Raji (cell line): Measurements from ENCODE around the gene NEB.

ENCODE experiments used
- POLR2A ChIP-seq: IDR thresholded peaks from 2 replicates; pipeline ENCODE4 v1.6.1; 2011; ENCODE audit warnings: low read depth, low read length, control low read depth; ENCODE audit not compliant: insufficient read depth

NEB gene

DNA sequence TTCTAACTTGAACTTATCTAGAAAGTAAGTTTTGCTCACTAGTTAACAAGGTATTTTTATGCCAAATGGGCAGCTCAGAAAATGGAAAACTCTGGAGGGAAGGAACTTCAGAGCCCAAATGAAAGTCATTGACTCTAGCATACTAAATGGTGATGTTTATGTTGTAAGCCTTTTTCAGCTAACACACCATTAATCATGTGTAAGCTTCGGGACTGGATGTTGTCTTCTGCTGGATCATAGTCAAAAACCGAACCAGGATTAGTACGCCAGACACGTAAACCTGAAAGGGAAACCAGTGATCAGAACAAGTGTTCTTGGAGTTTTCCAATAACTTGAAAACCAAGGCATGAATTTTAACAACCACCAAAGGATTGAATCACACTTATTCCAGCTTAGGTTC lies 242.8 kb downstream of the NEB start:
- TF ChIP-seq POLR2A, result no peak

DNA sequence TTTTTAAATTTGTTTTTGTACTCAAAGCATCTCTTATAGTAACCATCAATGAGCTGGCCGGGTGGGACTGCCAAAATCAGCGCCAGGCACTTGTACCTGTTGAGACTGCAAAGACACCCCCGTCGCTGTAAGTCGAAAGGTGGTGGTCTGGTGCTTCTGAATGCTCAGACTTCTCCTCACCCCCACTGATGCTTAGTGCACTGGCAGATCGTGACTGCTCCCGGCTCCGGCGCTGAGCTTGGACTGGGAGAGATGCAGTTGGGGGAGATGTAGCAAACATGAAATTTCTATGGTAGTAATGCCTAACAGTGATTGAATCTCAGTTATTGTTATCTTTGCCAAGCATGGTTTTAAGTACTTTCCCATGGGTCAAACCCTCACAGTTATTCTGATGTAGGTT lies 244.0 kb downstream of the NEB start:
- no peak for TF ChIP-seq POLR2A

DNA sequence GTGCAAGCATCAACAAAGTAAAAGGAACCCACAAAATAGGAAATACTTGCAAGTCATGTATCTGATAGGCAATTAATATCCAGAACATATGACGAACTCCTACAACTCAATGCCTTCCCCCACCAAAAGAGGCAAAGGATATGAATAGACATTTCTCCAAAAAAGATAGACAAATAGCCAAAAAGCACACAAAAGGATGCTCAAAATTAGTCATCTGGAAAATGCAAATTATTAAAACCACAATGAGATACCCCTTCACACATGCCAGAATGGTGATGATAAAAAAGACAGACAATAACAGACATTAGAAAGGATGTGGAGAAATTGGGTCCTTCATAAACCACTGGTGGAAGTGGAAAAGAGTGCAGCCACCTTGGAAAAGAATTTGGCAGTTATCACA lies 248.2 kb downstream of the NEB start:
- no peak for TF ChIP-seq POLR2A

DNA sequence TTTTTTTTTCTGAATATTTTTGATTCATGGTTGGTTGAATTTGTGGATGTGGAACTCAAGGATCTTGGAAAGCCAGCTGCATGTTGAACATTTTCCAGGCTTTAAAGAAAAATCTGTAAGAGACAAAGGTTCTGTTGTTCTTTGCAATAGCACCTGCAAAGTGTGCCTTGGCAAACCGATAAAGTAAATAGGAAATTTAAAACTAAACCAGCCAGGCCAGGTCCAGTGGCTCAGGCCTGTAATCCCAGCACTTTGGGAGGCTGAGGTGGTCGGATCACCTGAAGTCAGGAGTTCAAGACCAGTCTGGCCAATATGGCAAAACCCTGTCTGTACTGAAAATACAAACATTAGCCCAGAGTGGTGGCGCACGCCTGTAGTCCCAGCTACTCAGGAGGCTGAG lies 250.2 kb downstream of the NEB start:
- no peak for TF ChIP-seq POLR2A

DNA sequence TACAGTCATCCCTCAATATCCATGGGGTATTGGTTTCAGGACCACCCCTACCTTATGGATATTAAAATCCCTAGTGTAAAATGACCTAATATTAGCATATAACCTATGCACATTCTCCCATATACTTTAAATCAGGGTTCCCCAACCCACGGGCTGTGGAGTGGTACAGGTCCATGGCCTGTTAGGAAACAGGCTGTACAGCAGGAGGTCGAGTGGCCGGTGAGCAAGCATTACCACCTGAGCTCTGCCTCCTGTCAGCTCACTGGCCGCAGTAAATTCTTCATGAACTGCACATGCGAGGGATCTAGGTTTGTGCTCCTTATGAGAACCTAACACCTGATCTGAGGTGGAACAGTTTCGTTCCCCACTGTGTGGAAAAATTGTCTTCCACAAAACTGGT lies 250.7 kb downstream of the NEB start:
- TF ChIP-seq POLR2A, result no peak

DNA sequence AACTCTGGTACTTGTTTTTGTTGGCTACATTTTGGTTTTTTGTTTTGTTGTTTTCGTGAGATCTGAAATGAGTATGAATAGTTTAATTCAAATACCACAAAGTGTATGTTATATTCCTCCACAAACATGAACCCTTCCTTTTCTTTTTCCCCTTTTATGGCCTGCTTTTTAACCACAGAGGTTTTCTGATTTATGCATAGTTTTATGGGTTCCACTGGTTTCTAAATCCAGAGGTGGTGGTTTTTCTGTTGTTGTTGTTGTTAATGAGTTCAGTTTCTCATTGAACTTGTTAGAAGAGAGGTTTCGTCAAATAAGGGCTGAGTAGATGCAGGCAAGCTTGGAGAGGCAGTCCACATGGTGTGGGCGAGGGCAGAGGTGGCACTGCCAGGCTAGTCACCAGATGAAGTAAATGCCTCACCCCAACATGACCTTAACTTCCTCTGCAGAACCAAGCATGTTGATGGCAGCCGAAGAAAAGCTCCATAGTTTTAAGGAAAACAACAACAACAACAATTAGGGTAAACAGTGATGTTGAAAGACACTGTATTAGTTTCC lies 252.0 kb downstream of the NEB start:
- no peak for TF ChIP-seq POLR2A

DNA sequence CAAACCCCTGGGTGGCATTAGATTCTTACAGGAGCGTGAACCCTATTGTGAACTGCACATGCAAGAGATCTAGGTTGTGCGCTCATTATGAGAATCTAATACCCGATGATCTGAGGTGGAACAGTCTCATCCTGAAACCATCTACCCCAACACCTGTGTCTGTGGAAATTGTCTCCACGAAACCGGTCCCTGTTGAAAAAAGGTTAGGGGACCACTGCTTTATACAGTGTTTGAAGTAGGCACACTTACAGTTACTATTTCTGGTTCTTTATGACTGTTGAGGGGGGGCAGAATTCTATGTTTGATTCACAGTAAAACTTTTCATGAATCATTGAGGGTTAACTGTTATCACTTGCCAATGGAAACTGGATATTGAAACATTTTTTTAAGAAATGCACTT lies 252.5 kb downstream of the NEB start:
- no peak for TF ChIP-seq POLR2A

DNA sequence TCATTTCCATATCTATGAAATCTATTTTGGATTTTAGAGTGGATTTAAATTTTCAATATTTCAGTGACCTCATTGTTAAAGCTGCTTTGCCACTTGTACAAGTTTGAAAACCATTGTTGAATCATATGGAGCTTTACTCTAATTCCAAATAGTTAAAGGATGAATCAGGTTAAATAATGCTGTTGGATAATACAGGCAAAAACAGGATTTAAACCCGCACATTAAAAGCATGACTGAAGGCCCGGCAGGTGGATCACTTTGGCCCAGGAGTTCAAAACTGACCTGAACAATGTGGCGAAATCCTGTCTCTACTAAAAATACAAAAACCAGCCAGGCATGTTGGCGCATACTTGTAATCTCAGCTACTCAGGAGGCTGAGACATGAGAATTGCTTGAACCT lies 256.3 kb downstream of the NEB start:
- TF ChIP-seq POLR2A, result no peak

DNA sequence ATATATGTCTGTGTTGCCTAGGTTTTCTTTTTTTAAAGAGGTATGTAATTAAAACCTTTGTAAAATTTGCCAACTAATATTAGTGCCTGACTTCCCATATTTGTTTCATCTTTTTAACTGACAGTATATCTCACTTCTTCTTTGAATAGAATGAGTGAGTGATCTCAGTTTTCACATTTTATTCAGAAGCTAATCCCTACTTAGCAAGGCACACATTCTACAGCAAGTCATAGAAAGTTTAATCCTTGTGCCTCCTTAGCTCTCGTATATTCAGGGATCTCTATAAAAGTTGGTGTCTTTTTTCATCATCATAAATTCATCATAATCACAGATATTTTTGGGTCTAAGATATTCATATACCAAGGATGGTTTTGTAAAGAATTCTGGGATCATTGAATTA lies 258.0 kb downstream of the NEB start:
- TF ChIP-seq POLR2A, result no peak

DNA sequence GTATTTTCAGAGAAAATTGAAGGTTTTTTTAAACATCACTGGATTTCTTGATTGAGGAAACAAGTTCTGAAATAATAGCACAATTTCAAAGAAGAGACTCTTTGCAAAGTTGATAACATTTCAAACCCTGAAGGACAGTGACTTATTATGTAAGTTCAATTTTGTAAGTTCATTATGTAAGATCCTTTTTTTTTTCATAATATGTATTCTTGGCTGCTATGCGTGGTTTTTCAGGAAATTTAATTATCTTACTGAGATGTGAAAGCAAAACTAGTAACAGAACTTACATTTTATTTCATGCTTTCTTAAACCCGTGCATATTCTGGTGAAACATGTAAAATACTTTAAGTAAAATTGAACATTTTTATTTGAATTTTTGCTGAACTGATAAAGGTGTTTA lies 259.2 kb downstream of the NEB start:
- no peak for TF ChIP-seq POLR2A

DNA sequence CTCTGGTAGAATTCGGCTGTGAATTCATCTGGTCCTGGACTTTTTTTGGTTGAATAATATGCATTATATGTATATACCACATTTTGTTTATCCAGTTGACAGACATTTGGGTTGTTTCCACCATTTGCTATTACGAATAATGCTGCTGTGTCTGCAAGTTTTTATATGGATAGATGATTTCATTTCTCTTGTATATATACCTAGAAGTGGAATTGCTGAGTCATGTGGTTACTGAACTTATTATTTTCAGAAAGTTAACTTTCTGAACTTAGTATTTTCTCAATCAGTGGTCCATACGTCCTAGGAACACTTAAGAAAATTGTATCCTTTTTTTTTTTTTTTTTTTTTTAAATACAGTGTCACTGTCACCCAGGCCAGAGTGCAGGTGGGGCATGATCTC lies 261.3 kb downstream of the NEB start:
- no peak for TF ChIP-seq POLR2A

DNA sequence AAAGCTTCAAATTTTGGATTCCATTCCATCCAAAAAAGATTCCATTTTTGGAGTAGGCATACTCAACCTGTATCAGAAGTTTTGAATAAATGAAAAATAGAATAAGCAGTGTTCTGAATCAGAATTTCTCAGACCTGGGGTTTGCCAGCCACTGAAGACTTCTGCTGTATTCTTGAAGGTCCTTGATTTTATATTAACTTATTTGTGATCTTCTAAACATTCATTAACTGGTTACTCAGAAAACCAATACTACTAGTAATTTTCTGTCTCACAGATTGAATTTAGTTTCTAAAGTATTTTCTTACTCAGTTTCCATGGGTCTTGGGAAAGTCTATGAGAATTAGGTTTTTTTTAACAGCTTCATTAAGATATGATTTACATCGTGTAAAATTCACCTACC lies 263.7 kb downstream of the NEB start:
- no peak for TF ChIP-seq POLR2A

DNA sequence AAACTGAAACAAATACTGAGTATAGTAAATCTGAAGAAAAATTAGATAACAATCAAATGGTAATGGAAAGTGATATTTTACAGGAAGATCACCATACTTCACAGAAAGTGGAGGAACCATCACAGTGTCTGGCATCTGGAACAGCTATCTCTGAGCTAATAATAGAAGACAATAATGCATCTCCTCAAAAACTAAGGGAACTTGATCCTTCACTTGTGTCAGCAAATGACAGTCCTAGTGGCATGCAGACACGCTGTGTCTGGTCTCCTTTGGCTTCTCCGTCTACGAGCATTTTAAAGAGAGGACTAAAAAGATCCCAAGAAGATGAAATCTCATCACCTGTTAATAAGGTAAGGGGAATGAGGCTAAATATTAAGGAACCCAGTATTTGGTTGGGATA lies 268.5 kb downstream of the NEB start:
- no peak for TF ChIP-seq POLR2A

DNA sequence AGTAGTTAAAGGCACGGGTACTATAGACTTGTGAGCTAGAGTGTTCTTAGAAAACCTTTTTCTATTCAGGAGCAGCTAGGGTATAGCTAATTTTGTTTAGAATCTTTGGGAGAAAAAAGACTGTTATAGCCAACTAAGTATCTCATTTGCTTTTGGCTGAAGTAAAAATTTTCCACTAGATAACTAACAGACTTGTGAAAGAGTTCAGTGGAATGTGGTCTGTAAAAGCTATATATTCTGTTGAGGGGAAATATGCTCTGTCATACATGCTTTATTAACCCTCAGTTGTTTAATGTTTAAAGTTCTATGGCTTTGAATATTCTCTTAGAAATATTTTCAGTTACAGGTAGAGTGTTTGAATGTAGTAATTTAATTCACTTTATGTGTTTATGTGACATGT lies 274.9 kb downstream of the NEB start:
- no peak for TF ChIP-seq POLR2A

DNA sequence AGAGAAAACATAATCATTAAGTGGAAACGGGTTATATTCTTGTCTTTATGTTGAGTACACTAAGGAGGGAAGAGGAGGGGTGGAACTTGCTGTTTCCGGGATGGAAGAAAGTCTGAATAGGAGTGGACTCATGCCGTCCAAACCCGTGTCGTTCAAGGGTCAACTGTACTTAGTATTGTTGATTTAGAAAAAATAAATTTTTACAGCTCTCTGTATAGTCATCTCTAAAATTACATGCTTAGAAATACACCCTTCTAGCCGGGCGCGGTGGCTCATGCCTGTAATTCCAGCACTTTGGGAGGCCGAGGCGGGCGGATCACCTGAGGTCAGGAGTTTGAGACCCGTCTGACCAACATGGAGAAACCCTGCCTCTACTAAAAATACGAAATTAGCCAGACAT lies 295.1 kb downstream of the NEB start:
- no peak for TF ChIP-seq POLR2A

DNA sequence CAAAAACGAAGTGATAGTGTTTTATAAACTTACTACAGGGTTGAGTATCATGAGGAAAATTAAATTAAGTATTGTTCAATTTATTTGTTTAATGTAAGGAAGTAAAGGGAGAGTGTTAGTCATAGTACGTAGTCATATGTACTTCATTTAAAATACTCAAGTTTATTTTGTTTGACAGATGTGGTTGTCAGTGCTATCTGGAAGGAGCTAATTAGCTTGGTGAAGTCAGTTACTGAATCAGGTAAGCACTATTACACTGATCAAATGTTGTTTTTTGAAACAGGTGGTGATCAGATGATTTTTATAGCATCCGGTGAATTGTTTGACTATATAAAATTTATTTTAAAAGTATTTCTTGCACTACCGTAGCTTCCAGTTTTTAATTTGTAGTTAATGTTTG lies 295.8 kb downstream of the NEB start:
- no peak for TF ChIP-seq POLR2A

DNA sequence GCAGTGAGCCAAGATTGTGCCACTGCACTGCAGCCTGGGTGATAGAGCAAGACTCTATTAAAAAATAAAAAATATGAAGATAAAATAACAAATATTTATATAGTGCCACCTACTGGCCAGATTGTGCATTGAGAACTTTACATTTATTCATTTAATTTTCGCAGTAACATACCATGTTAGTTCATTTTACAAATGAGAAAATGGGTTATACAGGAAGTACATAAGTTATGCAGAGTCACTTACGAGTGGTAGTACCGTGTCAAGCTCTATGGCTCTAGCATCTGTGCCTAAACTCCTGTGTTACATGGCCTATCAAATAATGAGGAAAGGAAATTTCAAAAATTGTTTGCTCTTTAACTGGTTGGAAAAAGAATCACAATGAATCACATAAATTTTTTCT lies 296.6 kb downstream of the NEB start:
- TF ChIP-seq POLR2A, result no peak
